Ishikawa (cell line): ENCODE measurements around the gene IL4.

Experiments used
- CEBPB ChIP-seq: IDR thresholded peaks from 2 replicates; pipeline ENCODE4 v1.6.1; 2012
- CREB1 ChIP-seq: IDR thresholded peaks from 2 replicates; pipeline ENCODE4 v1.6.1; 2012; ENCODE audit warnings: low read depth
- EGR1 ChIP-seq: IDR thresholded peaks from 2 replicates; pipeline ENCODE4 v1.6.1; 2012
- EP300 ChIP-seq: IDR thresholded peaks from 2 replicates; pipeline ENCODE4 v1.6.1; 2012; ENCODE audit warnings: borderline replicate concordance
- FOXM1 ChIP-seq: IDR thresholded peaks from 2 replicates; pipeline ENCODE4 v1.6.1; 2012; ENCODE audit warnings: low read depth, borderline replicate concordance
- NFIC ChIP-seq: IDR thresholded peaks from 2 replicates; pipeline ENCODE4 v1.6.1; 2012
- RAD21 ChIP-seq: IDR thresholded peaks from 2 replicates; pipeline ENCODE4 v1.6.1; 2012; ENCODE audit warnings: low read depth
- TAF1 ChIP-seq: IDR thresholded peaks from 2 replicates; pipeline ENCODE4 v1.6.1; 2012; ENCODE audit warnings: low read depth, mild to moderate bottlenecking
- TCF12 ChIP-seq: IDR thresholded peaks from 2 replicates; pipeline ENCODE4 v1.6.1; 2012; ENCODE audit warnings: low read depth
- TEAD4 ChIP-seq: IDR thresholded peaks from 2 replicates; pipeline ENCODE4 v1.6.1; 2012
- YY1 ChIP-seq: IDR thresholded peaks from 2 replicates; pipeline ENCODE4 v1.6.1; 2012; ENCODE audit warnings: low read depth
- ZBTB7A ChIP-seq: IDR thresholded peaks from 2 replicates; pipeline ENCODE4 v1.6.1; 2012; ENCODE audit warnings: low read depth
- TF ChIP-seq, protein P1 (sequence below): IDR thresholded peaks from 2 replicates; pipeline ENCODE4 v1.6.1; 2012
- TF ChIP-seq, protein P2 (sequence below): IDR thresholded peaks from 2 replicates; pipeline ENCODE4 v1.6.1; 2012
- TF ChIP-seq, protein P3 (sequence below): IDR thresholded peaks from 2 replicates; pipeline ENCODE4 v1.6.1; 2012; ENCODE audit warnings: low read depth, mild to moderate bottlenecking

The IL4 gene

DNA sequence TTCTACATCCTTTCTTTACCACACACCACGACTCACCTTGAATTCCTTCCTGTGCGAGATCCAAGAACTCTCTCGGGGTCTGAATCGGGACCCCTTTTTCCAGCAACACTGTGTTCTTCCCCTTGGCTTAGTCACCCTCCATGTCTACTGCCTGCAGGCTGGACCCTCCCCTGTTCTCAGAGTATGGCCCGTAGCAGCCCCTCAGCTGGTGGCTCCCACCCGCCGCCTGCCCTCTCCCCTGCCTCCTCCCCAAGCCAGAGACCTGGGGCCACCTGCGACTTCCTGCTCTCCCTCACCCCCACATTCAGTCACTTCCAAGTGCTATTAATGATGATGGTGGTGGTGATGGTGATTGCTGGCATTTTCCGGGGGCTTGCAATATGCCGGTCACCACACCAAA is 6.5 kb upstream of the IL4 start:
- TF ChIP-seq FOXM1, result no peak
- TF ChIP-seq TAF1, result no peak
- no peak for TF ChIP-seq CREB1
- TF ChIP-seq, protein P1, sequence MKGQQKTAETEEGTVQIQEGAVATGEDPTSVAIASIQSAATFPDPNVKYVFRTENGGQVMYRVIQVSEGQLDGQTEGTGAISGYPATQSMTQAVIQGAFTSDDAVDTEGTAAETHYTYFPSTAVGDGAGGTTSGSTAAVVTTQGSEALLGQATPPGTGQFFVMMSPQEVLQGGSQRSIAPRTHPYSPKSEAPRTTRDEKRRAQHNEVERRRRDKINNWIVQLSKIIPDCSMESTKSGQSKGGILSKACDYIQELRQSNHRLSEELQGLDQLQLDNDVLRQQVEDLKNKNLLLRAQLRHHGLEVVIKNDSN, result no peak
- no peak for TF ChIP-seq TEAD4

DNA sequence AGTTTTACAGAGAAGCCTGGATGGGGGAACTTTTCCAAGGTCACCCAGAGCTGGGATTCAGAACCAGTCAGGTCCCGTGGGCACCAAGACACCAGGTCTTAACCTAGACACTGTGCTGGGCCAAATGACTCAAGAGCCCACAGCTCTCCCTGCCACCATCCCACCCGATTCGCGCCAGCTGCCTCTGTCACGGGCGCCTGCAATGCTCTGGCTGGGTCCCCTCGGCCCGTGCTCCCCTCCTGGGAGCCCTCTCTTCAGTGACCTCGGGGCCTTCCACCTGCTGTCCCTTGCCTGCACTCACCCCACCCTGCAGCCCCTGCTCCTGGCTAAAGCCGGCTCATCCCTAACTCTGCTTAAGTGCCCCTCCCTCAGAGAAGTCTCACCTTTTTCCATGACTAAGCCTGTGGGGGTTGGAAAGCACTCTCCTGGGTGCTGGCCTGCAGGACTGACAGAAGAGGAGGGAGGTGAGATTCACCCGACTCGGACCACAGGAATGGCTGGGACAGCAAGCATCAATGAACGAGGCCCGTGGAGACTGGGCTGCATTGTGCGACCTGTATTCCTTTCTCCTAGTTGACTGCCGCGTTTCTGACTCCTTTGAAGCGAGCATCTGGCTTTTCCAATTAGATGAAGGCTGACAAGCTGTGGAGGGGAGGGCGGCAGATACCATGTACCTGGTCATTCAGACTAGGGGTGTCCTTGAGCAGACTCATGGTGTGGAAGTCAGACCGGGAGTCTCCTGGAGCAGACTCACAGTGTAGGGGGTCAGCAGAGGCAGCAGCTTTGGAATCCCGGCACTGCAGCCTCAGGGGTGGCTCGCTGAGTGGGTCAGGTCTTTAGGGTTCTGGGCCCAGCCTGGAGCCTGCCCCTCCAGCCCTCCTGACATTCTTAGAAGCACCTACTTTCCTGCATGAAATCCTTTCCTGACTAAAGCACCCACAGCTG is 5.8 kb upstream of the IL4 start:
- TF ChIP-seq FOXM1, result no peak
- no peak for TF ChIP-seq RAD21
- TF ChIP-seq, protein P2, sequence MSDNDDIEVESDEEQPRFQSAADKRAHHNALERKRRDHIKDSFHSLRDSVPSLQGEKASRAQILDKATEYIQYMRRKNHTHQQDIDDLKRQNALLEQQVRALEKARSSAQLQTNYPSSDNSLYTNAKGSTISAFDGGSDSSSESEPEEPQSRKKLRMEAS, result no peak
- no peak for TF ChIP-seq TAF1
- TF ChIP-seq ZBTB7A, result no peak
- no peak for TF ChIP-seq CEBPB
- no peak for TF ChIP-seq TEAD4
- no peak for TF ChIP-seq EGR1
- no peak for TF ChIP-seq NFIC
- TF ChIP-seq EP300, result no peak
- TF ChIP-seq, protein P3, sequence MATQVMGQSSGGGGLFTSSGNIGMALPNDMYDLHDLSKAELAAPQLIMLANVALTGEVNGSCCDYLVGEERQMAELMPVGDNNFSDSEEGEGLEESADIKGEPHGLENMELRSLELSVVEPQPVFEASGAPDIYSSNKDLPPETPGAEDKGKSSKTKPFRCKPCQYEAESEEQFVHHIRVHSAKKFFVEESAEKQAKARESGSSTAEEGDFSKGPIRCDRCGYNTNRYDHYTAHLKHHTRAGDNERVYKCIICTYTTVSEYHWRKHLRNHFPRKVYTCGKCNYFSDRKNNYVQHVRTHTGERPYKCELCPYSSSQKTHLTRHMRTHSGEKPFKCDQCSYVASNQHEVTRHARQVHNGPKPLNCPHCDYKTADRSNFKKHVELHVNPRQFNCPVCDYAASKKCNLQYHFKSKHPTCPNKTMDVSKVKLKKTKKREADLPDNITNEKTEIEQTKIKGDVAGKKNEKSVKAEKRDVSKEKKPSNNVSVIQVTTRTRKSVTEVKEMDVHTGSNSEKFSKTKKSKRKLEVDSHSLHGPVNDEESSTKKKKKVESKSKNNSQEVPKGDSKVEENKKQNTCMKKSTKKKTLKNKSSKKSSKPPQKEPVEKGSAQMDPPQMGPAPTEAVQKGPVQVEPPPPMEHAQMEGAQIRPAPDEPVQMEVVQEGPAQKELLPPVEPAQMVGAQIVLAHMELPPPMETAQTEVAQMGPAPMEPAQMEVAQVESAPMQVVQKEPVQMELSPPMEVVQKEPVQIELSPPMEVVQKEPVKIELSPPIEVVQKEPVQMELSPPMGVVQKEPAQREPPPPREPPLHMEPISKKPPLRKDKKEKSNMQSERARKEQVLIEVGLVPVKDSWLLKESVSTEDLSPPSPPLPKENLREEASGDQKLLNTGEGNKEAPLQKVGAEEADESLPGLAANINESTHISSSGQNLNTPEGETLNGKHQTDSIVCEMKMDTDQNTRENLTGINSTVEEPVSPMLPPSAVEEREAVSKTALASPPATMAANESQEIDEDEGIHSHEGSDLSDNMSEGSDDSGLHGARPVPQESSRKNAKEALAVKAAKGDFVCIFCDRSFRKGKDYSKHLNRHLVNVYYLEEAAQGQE, result no peak
- no peak for TF ChIP-seq TCF12
- TF ChIP-seq, protein P1, result no peak

DNA sequence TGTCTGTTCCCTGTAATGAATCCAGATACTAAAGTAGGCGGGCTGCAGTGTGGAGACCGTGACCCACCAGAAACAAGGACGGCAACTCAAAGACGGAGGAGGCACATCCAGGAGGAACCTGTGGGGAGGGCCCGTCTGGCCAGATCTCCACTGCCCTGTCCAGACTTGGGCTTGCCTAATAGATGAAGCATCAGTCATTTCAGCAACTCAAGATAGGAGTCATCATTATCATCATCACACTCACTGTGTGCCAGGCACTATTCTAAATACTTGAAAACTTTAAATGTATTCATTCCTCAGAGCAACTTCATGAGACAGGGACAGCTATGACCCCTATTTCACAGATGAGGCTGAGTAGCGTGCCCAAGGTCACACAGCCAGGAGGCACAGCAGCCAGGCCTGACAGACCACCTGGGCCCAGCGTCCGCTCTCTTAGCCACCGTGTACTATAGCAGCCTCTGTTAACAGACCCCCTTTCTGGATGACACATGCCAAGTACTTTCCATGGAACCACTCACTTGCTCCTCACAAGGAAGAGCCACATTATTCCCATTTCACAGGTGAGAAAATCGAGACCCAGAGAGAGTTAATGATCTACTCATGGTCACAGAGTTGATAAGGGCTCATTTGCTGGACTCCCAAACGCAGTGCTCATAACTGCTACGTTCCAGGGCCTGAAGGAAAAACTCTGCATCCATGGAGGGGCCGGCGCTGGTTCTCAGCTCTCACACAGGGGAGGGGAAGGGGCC is 4.9 kb upstream of the IL4 start:
- TF ChIP-seq, protein P1, result no peak
- TF ChIP-seq FOXM1 (no peak), CREB1 (no peak), TEAD4 (no peak), TCF12 (no peak), YY1 (no peak), TAF1 (no peak), CEBPB (no peak), EP300 (no peak), RAD21 (no peak), NFIC (no peak), EGR1 (no peak)
- TF ChIP-seq, protein P2, result no peak
- TF ChIP-seq, protein P3, result no peak

DNA sequence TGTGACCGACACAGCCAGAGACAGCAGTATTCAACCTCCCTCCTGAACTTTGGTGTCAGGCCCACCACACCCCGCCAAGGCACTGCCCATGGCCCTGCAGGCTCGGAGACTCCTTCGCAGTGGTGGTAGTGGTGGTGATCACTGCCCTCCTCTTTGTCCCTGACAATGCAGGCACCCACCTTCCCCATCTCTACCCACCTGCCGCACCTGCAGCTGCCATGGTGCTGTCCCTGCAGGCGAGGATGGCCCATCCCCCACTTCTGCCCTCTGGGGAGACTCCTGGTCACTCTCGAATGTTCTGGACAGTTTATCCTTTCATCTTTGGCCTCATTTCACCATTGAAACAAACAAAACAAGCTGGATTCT is 4.4 kb upstream of the IL4 start:
- TF ChIP-seq TEAD4 (no peak), TAF1 (no peak), EP300 (no peak), FOXM1 (no peak), ZBTB7A (no peak), CEBPB (no peak), RAD21 (no peak), EGR1 (no peak), YY1 (no peak), CREB1 (no peak), TCF12 (no peak), NFIC (no peak)
- TF ChIP-seq, protein P3, result no peak
- TF ChIP-seq, protein P2, result no peak
- TF ChIP-seq, protein P1, result no peak
